IPS-18a (cell line): ENCODE data around the gene IL13RA2.

Source experiments
- H3K27ac ChIP-seq: one replicate; pipeline ENCODE4 v1.5.1; 2013; ENCODE audit warnings: low read length
- H3K27me3 ChIP-seq: one replicate; pipeline ENCODE4 v1.6.1; 2013; ENCODE audit warnings: mild to moderate bottlenecking, low read length; ENCODE audit not compliant: control insufficient read depth, insufficient read depth
- H3K36me3 ChIP-seq: one replicate; pipeline ENCODE4 v1.6.1; 2013; ENCODE audit warnings: low read depth, low read length; ENCODE audit not compliant: control insufficient read depth
- H3K4me1 ChIP-seq: one replicate; pipeline ENCODE4 v1.6.1; 2013; ENCODE audit warnings: low read depth, low read length; ENCODE audit not compliant: control insufficient read depth
- H3K4me3 ChIP-seq: one replicate; pipeline ENCODE4 v1.5.1; 2013; ENCODE audit warnings: low read length
- H3K9ac ChIP-seq: one replicate; pipeline ENCODE4 v1.6.1; 2013; ENCODE audit warnings: mild to moderate bottlenecking, low read length, moderate library complexity
- H3K9me3 ChIP-seq: one replicate; pipeline ENCODE4 v1.6.1; 2013; ENCODE audit warnings: low read depth, low read length; ENCODE audit not compliant: control insufficient read depth

IL13RA2 gene

GRCh38 chrX:115030625-115031024, 13.2 kb upstream of the IL13RA2 start:
- Histone ChIP-seq H3K27ac (no peak overlapping the region), H3K4me1 (no peaks in the 10 kb centered on the region), H3K4me3 (no peak overlapping the region), H3K9me3 (no peaks in the 10 kb centered on the region), H3K27me3 (no peaks in the 10 kb centered on the region), H3K9ac (no peak overlapping the region), H3K36me3 (no peaks in the 10 kb centered on the region)

GRCh38 chrX:115029869-115030570, 12.6 kb upstream of the IL13RA2 start:
- no peak overlapping the region for H3K27ac ChIP-seq
- H3K4me1 ChIP-seq: no peaks in the 10 kb centered on the region
- H3K9ac ChIP-seq: no peak overlapping the region
- H3K4me3 ChIP-seq: no peak overlapping the region
- H3K27me3 ChIP-seq: no peaks in the 10 kb centered on the region
- H3K9me3 ChIP-seq: no peaks in the 10 kb centered on the region
- H3K36me3 ChIP-seq: no peaks in the 10 kb centered on the region

GRCh38 chrX:115029440-115029839, 12.0 kb upstream of the IL13RA2 start:
- no peak overlapping the region for H3K4me3 ChIP-seq

GRCh38 chrX:115023811-115024210, 6.4 kb upstream of the IL13RA2 start:
- Histone ChIP-seq H3K36me3 (no peaks in the 10 kb centered on the region), H3K9ac (no peak overlapping the region), H3K4me1 (no peaks in the 10 kb centered on the region), H3K27ac (no peak overlapping the region), H3K4me3 (no peak overlapping the region), H3K9me3 (no peaks in the 10 kb centered on the region), H3K27me3 (no peaks in the 10 kb centered on the region)

More at GRCh38 chrX:115029440-115029839, 12.0 kb upstream of the IL13RA2 start:
- H3K27me3 ChIP-seq: no peaks in the 10 kb centered on the region
- H3K27ac ChIP-seq: no peak overlapping the region
- no peaks in the 10 kb centered on the region for H3K4me1 ChIP-seq
- H3K36me3 ChIP-seq: no peaks in the 10 kb centered on the region
- H3K9me3 ChIP-seq: no peaks in the 10 kb centered on the region
- H3K9ac ChIP-seq: no peak overlapping the region

GRCh38 chrX:115023139-115023538, 5.7 kb upstream of the IL13RA2 start:
- Histone ChIP-seq H3K36me3 (no peaks in the 10 kb centered on the region), H3K4me1 (no peaks in the 10 kb centered on the region), H3K27ac (no peak overlapping the region), H3K9me3 (no peaks in the 10 kb centered on the region), H3K27me3 (no peaks in the 10 kb centered on the region), H3K4me3 (no peak overlapping the region), H3K9ac (no peak overlapping the region)

- Histone ChIP-seq H3K27ac (no peak overlapping the region), H3K4me1 (no peaks in the 10 kb centered on the region), H3K9ac (no peak overlapping the region), H3K4me3 (no peak overlapping the region), H3K36me3 (no peaks in the 10 kb centered on the region), H3K27me3 (no peaks in the 10 kb centered on the region), H3K9me3 (no peaks in the 10 kb centered on the region)
These were observed 3.7 kb upstream of the IL13RA2 start for GRCh38 chrX:115021121-115021520.

GRCh38 chrX:115018944-115019343, 1.5 kb upstream of the IL13RA2 start:
- no peaks in the 10 kb centered on the region for H3K9me3 ChIP-seq
- H3K36me3 ChIP-seq: no peaks in the 10 kb centered on the region
- H3K4me3 ChIP-seq: no peak overlapping the region
- no peak overlapping the region for H3K27ac ChIP-seq
- no peaks in the 10 kb centered on the region for H3K27me3 ChIP-seq
- H3K4me1 ChIP-seq: no peaks in the 10 kb centered on the region
- H3K9ac ChIP-seq: no peak overlapping the region

- Histone ChIP-seq H3K4me3 (no peak overlapping the region), H3K27me3 (no peaks in the 10 kb centered on the region), H3K9ac (no peak overlapping the region), H3K4me1 (no peaks in the 10 kb centered on the region), H3K27ac (no peak overlapping the region), H3K36me3 (no peaks in the 10 kb centered on the region), H3K9me3 (no peaks in the 10 kb centered on the region)
These were observed 728 bp upstream of the IL13RA2 start for GRCh38 chrX:115018040-115018647.

GRCh38 chrX:115013705-115014104, 3.7 kb downstream of the IL13RA2 start:
- H3K36me3 ChIP-seq: no peaks in the 10 kb centered on the region
- no peak overlapping the region for H3K9ac ChIP-seq
- no peaks in the 10 kb centered on the region for H3K27me3 ChIP-seq
- no peak overlapping the region for H3K4me3 ChIP-seq
- H3K4me1 ChIP-seq: no peaks in the 10 kb centered on the region
- H3K27ac ChIP-seq: no peak overlapping the region
- no peaks in the 10 kb centered on the region for H3K9me3 ChIP-seq

GRCh38 chrX:115011428-115011827, 6.0 kb downstream of the IL13RA2 start:
- H3K36me3 ChIP-seq: no peaks in the 10 kb centered on the region
- no peaks in the 10 kb centered on the region for H3K27me3 ChIP-seq
- H3K4me3 ChIP-seq: no peak overlapping the region
- H3K27ac ChIP-seq: no peak overlapping the region
- no peaks in the 10 kb centered on the region for H3K9me3 ChIP-seq
- H3K9ac ChIP-seq: no peak overlapping the region
- no peaks in the 10 kb centered on the region for H3K4me1 ChIP-seq

- H3K9ac ChIP-seq: no peak overlapping the region
- no peaks in the 10 kb centered on the region for H3K4me1 ChIP-seq
- H3K27me3 ChIP-seq: no peaks in the 10 kb centered on the region
- no peak overlapping the region for H3K4me3 ChIP-seq
- no peaks in the 10 kb centered on the region for H3K36me3 ChIP-seq
- H3K9me3 ChIP-seq: no peaks in the 10 kb centered on the region
- no peak overlapping the region for H3K27ac ChIP-seq
These were observed 17.5 kb downstream of the IL13RA2 start for GRCh38 chrX:114999906-115000305.

- H3K36me3 ChIP-seq: no peaks in the 10 kb centered on the region
- H3K4me1 ChIP-seq: no peaks in the 10 kb centered on the region
- H3K27me3 ChIP-seq: no peaks in the 10 kb centered on the region
- H3K27ac ChIP-seq: no peak overlapping the region
- no peaks in the 10 kb centered on the region for H3K9me3 ChIP-seq
- H3K9ac ChIP-seq: no peak overlapping the region
- no peak overlapping the region for H3K4me3 ChIP-seq
These were observed 19.6 kb downstream of the IL13RA2 start for GRCh38 chrX:114997779-114998178.
